Measurements from ENCODE around the gene MDP1. TPM values are rescaled to one million over a fixed set of nuclear protein-coding genes. Genes with fewer than 3 reads are reported as not detected.

The MDP1 gene
- polyA plus RNA-seq, 1 donor (not counting 4 experiments of a cell fraction or from before 2014, with no cell fraction given) = 7.3 TPM

- Histone ChIP-seq H3K4me1 (ENCODE audit: control insufficient read depth, extremely low read depth, insufficient read depth, low read length) (peaks cover 13% of the 10 kb centered on the region), H3K36me3 (ENCODE audit: control insufficient read depth in 2 of 2, extremely low read depth in 1 of 2, insufficient read depth in 2 of 2, low read length in 2 of 2) (peaks cover 18 to 28% of the 10 kb centered on the region in 2 experiments), H3K4me3 (ENCODE audit: control insufficient read depth in 2 of 3, extremely low read depth in 1 of 3, insufficient read depth in 2 of 3, low read depth in 1 of 3, low read length in 3 of 3) (no peak overlapping the region), H4K20me1 (ENCODE audit: control insufficient read depth, extremely low read depth, insufficient read depth, low read length) (no peaks in the 10 kb centered on the region), H3K4me2 (ENCODE audit: control insufficient read depth, extremely low read depth, insufficient read depth, low read depth, low read length) (no peak overlapping the region), H2AFZ (ENCODE audit: control insufficient read depth, low read length) (no peak overlapping the region), H3K27me3 (ENCODE audit: control insufficient read depth, extremely low read depth, insufficient read depth, low read length) (no peaks in the 10 kb centered on the region), H3K27ac (ENCODE audit: control insufficient read depth, insufficient read depth, low read length) (no peak overlapping the region), H3K9ac (ENCODE audit: control insufficient read depth, extremely low read depth, insufficient read depth, low read length) (no peak overlapping the region), H3K9me3 (ENCODE audit: control insufficient read depth, low read depth, low read length) (no peaks in the 10 kb centered on the region), H3K79me2 (ENCODE audit: control insufficient read depth, insufficient read depth, low read length) (no peaks in the 10 kb centered on the region), H3K9me1 (ENCODE audit: control insufficient read depth, extremely low read depth, insufficient read depth, low read length) (no peaks in the 10 kb centered on the region)
- TF ChIP-seq, protein P1, sequence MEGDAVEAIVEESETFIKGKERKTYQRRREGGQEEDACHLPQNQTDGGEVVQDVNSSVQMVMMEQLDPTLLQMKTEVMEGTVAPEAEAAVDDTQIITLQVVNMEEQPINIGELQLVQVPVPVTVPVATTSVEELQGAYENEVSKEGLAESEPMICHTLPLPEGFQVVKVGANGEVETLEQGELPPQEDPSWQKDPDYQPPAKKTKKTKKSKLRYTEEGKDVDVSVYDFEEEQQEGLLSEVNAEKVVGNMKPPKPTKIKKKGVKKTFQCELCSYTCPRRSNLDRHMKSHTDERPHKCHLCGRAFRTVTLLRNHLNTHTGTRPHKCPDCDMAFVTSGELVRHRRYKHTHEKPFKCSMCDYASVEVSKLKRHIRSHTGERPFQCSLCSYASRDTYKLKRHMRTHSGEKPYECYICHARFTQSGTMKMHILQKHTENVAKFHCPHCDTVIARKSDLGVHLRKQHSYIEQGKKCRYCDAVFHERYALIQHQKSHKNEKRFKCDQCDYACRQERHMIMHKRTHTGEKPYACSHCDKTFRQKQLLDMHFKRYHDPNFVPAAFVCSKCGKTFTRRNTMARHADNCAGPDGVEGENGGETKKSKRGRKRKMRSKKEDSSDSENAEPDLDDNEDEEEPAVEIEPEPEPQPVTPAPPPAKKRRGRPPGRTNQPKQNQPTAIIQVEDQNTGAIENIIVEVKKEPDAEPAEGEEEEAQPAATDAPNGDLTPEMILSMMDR (optimal IDR thresholded peaks at IDR 0.05 in 1 of 3, IDR thresholded peaks at IDR 0.05 in 1 of 3, conservative IDR thresholded peaks at IDR 0.05 in 1 of 3; ENCODE audit: extremely low read depth in 1 of 3, insufficient read depth in 2 of 3, low read length in 3 of 3) = no peak
- TF ChIP-seq EZH2 (IDR thresholded peaks at IDR 0.05; ENCODE audit: low read length) = no peak
- no peak for FAIRE-seq
- dilution Hi-C loops (cut with MboI; ENCODE audit: extremely low pct_ligation_motif_present, low sequenced_read_pairs) = no loop called here
- no peak for DNase-seq (ENCODE audit: low read depth, low spot score)
Measured at GRCh38 chr14:24254630-24255392, 38.9 kb upstream of the MDP1 start.

- H2AFZ ChIP-seq (ENCODE audit: control insufficient read depth, low read length) = no peak overlapping the region
- H3K4me1 ChIP-seq (ENCODE audit: control insufficient read depth, extremely low read depth, insufficient read depth, low read length) = peaks cover 6% of the 10 kb centered on the region
- no peaks in the 10 kb centered on the region for H3K79me2 ChIP-seq (ENCODE audit: control insufficient read depth, insufficient read depth, low read length)
- FAIRE-seq (no peak), DNase-seq (ENCODE audit: low read depth, low spot score) (no peak)
- H3K4me2 ChIP-seq (ENCODE audit: control insufficient read depth, extremely low read depth, insufficient read depth, low read depth, low read length) = no peak overlapping the region
- dilution Hi-C loops (cut with MboI; ENCODE audit: extremely low pct_ligation_motif_present, low sequenced_read_pairs) = no loop called here
- H4K20me1 ChIP-seq (ENCODE audit: control insufficient read depth, extremely low read depth, insufficient read depth, low read length) = no peaks in the 10 kb centered on the region
- peaks cover 22 to 28% of the 10 kb centered on the region in 2 experiments for H3K36me3 ChIP-seq (ENCODE audit: control insufficient read depth in 2 of 2, extremely low read depth in 1 of 2, insufficient read depth in 2 of 2, low read length in 2 of 2)
- no peaks in the 10 kb centered on the region for H3K9me3 ChIP-seq (ENCODE audit: control insufficient read depth, low read depth, low read length)
- H3K27ac ChIP-seq (ENCODE audit: control insufficient read depth, insufficient read depth, low read length) = no peak overlapping the region
- H3K9me1 ChIP-seq (ENCODE audit: control insufficient read depth, extremely low read depth, insufficient read depth, low read length) = no peaks in the 10 kb centered on the region
- H3K4me3 ChIP-seq (ENCODE audit: control insufficient read depth in 2 of 3, extremely low read depth in 1 of 3, insufficient read depth in 2 of 3, low read depth in 1 of 3, low read length in 3 of 3) = no peak overlapping the region
- H3K9ac ChIP-seq (ENCODE audit: control insufficient read depth, extremely low read depth, insufficient read depth, low read length) = no peak overlapping the region
- no peaks in the 10 kb centered on the region for H3K27me3 ChIP-seq (ENCODE audit: control insufficient read depth, extremely low read depth, insufficient read depth, low read length)
- TF ChIP-seq, protein P1 (optimal IDR thresholded peaks at IDR 0.05 in 1 of 3, IDR thresholded peaks at IDR 0.05 in 1 of 3, conservative IDR thresholded peaks at IDR 0.05 in 1 of 3; ENCODE audit: extremely low read depth in 1 of 3, insufficient read depth in 2 of 3, low read length in 3 of 3) = no peak
- no peak for TF ChIP-seq EZH2 (IDR thresholded peaks at IDR 0.05; ENCODE audit: low read length)
Measured at GRCh38 chr14:24253936-24254335, 38.1 kb upstream of the MDP1 start.
